ENCODE data around the gene DNAJC15. TPM values are rescaled to one million over a fixed set of nuclear protein-coding genes. Genes with fewer than 3 reads are reported as not detected.

Gene DNAJC15
- total RNA-seq, 1 donor from 2014 or later, result 30.1 TPM

- Histone ChIP-seq H3K27ac (replicated peaks) (peak within 1 kb of the TSS; percentile 85), H3K27me3 (ENCODE audit: low read depth) (no peaks in the 10 kb centered on the region), H3K4me3 (peak within 1 kb of the TSS; percentile 76), H3K9me3 (replicated peaks) (no peaks in the 10 kb centered on the region), H3K36me3 (no peaks in the 10 kb centered on the region), H3K4me1 (peaks cover 29% of the 10 kb centered on the region)
- peak; percentile 61 for DNase-seq
- intact Hi-C loops (cut with micrococcal nuclease), result no loop called here
- TF ChIP-seq CTCF (IDR thresholded peaks at IDR 0.05; ENCODE audit: borderline replicate concordance), result no peak
These were observed 31.3 kb upstream of the DNAJC15 start, which contains the start of gene EPSTI1 for GRCh38 chr13:42991898-42992763. EPSTI1 (minus strand) TSS chr13:42992241; CDS start chr13:42992165, 76 bp downstream.

- Histone ChIP-seq H3K36me3 (no peaks in the 10 kb centered on the region), H3K27ac (replicated peaks) (peak overlapping the region; percentile 85), H3K9me3 (replicated peaks) (no peaks in the 10 kb centered on the region), H3K27me3 (ENCODE audit: low read depth) (no peaks in the 10 kb centered on the region), H3K4me1 (peaks cover 29% of the 10 kb centered on the region), H3K4me3 (peak overlapping the region; percentile 76)
- no peak for DNase-seq
- TF ChIP-seq CTCF (IDR thresholded peaks at IDR 0.05; ENCODE audit: borderline replicate concordance), result no peak
- intact Hi-C loops (cut with micrococcal nuclease), result no loop called here
These were observed 30.6 kb upstream of the DNAJC15 start for GRCh38 chr13:42992764-42993122.

GRCh38 chr13:42994878-42995277 lies 28.5 kb upstream of the DNAJC15 start:
- H3K4me1 ChIP-seq, result peaks cover 27% of the 10 kb centered on the region
- H3K27ac ChIP-seq (replicated peaks), result no peak overlapping the region
- no peaks in the 10 kb centered on the region for H3K9me3 ChIP-seq (replicated peaks)
- no peak for TF ChIP-seq CTCF (IDR thresholded peaks at IDR 0.05; ENCODE audit: borderline replicate concordance)
- intact Hi-C loops (cut with micrococcal nuclease), result no loop called here
- H3K36me3 ChIP-seq, result no peaks in the 10 kb centered on the region
- H3K27me3 ChIP-seq (ENCODE audit: low read depth), result no peaks in the 10 kb centered on the region
- DNase-seq, result no peak
- no peak overlapping the region for H3K4me3 ChIP-seq

GRCh38 chr13:42996584-42996983 lies 26.8 kb upstream of the DNAJC15 start:
- TF ChIP-seq CTCF (IDR thresholded peaks at IDR 0.05; ENCODE audit: borderline replicate concordance), result no peak
- H3K4me3 ChIP-seq, result no peak overlapping the region
- no peak for DNase-seq
- H3K27me3 ChIP-seq (ENCODE audit: low read depth), result no peaks in the 10 kb centered on the region
- H3K4me1 ChIP-seq, result peaks cover 10% of the 10 kb centered on the region
- H3K9me3 ChIP-seq (replicated peaks), result no peaks in the 10 kb centered on the region
- intact Hi-C loops (cut with micrococcal nuclease), result no loop called here
- H3K36me3 ChIP-seq, result no peaks in the 10 kb centered on the region
- no peak overlapping the region for H3K27ac ChIP-seq (replicated peaks)

GRCh38 chr13:42997381-42997780 lies 26.0 kb upstream of the DNAJC15 start:
- H3K4me3 ChIP-seq, result no peak overlapping the region
- no peaks in the 10 kb centered on the region for H3K36me3 ChIP-seq
- no peak overlapping the region for H3K27ac ChIP-seq (replicated peaks)
- intact Hi-C loops (cut with micrococcal nuclease), result no loop called here
- H3K4me1 ChIP-seq, result peaks cover 2% of the 10 kb centered on the region
- TF ChIP-seq CTCF (IDR thresholded peaks at IDR 0.05; ENCODE audit: borderline replicate concordance), result no peak
- no peaks in the 10 kb centered on the region for H3K27me3 ChIP-seq (ENCODE audit: low read depth)
- no peak for DNase-seq
- no peaks in the 10 kb centered on the region for H3K9me3 ChIP-seq (replicated peaks)

Measured in left ventricle myocardium inferior (tissue), 1 donor.